Sigmoid colon (tissue), 3 donors: Measurements from ENCODE around the gene RCOR2.

ENCODE experiments used
- CTCF ChIP-seq, 4 experiments: fragments of 450-650 bp in 3 of 4; fragments of 200-600 bp in 1 of 4; IDR thresholded peaks; one replicate each; pipeline ENCODE4 v1.5.1; 2016 to 2019; ENCODE audit warnings: antibody characterized with exemption in 4 of 4, mild to moderate bottlenecking in 3 of 4, moderate library complexity in 2 of 4
- POLR2A ChIP-seq, 2 donors: fragments of 450-650 bp; IDR thresholded peaks; one replicate each; pipeline ENCODE4 v1.6.1; 2016; ENCODE audit warnings: antibody characterized with exemption in 2 of 2, mild to moderate bottlenecking in 2 of 2, moderate library complexity in 2 of 2

GRCh38 chr11:63910675-63911074 lies 6.3 kb downstream of the RCOR2 start:
- TF ChIP-seq CTCF (IDR thresholded peaks at IDR 0.05) (no peak), POLR2A (IDR thresholded peaks at IDR 0.05) (no peak)
